GM19193 (cell line): ENCODE data around the gene SIRT6.

Source experiments
- POLR2A ChIP-seq: IDR thresholded peaks from 4 replicates; pipeline ENCODE4 v1.6.1; 2011; ENCODE audit not compliant: insufficient read depth, insufficient read length; ENCODE audit errors: extremely low read depth

The SIRT6 gene

GRCh38 chr19:4161415-4162077 lies 20.8 kb downstream of the SIRT6 start:
- no peak for TF ChIP-seq POLR2A

DNA sequence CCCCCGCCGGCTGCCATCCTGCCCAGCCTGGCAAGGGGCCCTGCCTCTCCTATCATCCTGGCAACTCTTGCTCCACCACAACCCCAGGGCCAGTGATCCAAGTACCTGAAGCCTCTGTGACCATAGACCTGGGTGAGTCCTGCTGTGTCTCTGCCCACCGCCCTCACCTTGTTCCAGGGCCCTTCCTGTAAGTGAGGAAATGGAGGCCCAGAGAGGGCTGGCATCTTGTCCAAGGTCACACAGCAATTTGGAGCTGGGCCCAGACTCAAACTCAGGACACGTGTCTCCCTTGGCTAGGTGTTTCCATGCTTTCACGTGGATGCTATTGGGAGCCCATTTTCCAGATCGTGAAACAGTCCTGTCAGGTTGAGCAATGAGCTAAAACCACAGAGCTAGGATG lies 25.2 kb downstream of the SIRT6 start:
- TF ChIP-seq POLR2A: no peak

DNA sequence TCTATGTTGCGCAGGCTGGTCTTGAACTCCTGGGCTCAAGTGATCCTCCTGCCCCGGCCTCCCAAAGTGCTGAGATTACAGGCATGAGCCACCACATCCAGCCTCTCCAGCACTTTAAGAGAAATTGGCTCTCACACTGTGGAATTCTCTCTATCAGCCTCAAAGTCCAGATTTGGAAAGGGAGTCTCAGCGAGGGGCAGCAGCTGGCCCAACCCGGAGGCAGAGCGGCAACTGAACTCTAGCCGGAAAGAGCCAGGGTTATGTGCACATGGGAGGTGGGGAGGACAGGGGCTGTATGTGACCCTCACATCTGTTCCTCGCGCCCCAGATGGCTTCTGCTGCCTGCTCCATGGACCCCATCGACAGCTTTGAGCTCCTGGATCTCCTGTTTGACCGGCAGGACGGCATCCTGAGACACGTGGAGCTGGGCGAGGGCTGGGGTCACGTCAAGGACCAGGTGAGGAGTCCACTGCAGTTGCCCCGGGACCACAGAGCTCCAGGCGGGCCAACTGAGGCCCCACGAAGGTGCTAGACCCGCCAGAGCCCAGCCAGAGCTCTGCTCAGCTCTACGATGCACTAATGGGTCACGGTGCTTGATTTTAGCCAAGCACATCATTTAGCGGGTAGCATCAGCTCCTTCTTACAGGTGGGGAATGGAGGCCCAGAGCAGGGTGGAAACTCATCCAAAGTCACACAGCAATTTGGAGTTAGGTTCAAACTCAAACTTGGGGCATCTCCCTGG lies 27.6 kb downstream of the SIRT6 start:
- TF ChIP-seq POLR2A: no peak

GRCh38 chr19:4152241-4152998 lies 29.9 kb downstream of the SIRT6 start:
- no peak for TF ChIP-seq POLR2A

DNA sequence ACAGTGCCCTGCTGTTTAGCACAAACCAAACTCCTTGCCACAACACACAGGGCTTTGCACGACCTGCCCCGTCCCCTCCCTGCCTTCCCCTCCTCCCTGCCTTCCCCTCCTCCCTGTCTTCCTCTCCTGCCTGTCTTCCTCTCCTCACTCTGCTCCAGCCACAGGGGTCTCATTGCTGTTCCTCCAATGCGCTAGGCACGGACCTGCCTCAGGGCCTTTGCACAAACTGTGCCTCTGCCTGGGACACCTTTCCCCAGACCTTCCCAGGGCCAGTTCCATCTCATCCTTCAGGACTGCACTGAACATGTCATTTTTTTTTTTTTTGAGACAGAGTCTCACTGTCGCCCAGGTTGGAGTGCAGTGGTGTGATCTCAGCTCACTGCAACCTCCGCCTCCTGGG lies 30.7 kb downstream of the SIRT6 start:
- no peak for TF ChIP-seq POLR2A

GRCh38 chr19:4149518-4150288 lies 32.7 kb downstream of the SIRT6 start:
- no peak for TF ChIP-seq POLR2A

GRCh38 chr19:4144666-4145249 lies 37.6 kb downstream of the SIRT6 start:
- no peak for TF ChIP-seq POLR2A

GRCh38 chr19:4140237-4140711 lies 42.1 kb downstream of the SIRT6 start:
- no peak for TF ChIP-seq POLR2A

DNA sequence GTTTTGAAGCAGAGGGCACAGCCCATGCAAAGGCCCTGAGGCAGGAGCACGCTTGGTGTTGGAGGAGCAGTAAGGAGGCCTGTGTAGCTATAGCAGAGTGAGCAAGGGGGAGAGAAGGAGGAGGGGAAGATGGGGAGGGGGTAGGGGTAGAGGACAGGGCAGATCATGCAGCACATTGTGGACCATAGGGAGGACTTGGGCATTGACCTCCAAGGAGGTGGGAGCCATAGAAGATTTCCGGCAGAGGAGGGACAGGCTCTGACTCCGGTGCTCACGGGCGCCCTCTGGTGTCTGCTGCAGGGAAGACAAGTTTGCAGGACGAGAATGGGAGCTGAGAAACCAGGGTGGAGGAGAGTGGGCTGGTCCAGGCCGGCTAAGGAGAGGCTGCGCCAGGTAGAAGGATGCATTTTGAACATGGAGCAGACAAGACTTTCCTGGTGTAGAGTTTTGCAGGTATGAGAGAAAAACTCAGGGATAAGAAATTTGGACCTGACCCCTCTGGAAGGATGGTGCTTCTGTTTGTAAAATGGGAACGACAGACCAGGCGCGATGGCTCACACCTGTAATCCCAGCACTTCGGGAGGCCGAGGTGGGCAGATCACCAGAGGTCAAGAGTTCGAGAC lies 42.6 kb downstream of the SIRT6 start:
- no peak for TF ChIP-seq POLR2A

DNA sequence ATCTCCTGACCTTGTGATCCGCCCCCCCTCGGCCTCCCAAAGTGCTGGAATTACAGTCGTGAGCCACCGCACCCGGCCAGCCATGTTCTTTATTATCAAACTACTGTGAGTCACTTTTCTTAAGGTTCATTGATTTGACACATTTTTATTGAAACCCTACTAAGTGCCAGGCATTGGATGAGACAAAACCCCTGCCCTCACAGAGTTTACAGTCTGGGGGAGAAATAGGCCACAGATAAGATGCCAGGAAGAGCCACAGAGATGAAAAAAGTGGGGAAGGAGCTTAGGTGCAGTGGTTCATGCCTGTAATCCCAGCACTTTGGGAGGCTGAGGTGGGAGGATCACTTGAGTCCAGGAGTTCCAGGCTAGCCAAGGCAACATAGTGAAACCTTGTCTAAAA lies 43.9 kb downstream of the SIRT6 start:
- TF ChIP-seq POLR2A: no peak

DNA sequence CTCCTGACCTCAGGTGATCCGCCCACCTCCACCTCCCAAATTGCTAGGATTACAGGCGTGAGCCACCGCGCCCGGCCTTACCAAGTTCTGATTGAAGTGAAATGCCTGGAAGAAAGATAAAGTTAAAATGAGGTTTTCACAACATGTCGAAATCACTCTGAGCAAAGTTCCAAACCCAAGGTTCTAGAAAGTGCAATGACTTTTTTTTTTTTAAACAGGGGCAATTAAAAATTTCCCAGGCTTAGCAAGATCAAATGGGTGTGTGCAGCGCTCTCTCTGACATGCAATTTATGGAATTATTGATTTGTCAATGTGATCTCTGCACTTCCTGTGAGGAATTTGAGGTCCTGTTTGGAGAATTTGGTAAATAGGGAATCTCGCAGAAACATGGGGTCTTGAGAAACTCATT lies 45.7 kb downstream of the SIRT6 start:
- TF ChIP-seq POLR2A: no peak

- TF ChIP-seq POLR2A: no peak
These were observed 48.0 kb downstream of the SIRT6 start for GRCh38 chr19:4134351-4134750.

DNA sequence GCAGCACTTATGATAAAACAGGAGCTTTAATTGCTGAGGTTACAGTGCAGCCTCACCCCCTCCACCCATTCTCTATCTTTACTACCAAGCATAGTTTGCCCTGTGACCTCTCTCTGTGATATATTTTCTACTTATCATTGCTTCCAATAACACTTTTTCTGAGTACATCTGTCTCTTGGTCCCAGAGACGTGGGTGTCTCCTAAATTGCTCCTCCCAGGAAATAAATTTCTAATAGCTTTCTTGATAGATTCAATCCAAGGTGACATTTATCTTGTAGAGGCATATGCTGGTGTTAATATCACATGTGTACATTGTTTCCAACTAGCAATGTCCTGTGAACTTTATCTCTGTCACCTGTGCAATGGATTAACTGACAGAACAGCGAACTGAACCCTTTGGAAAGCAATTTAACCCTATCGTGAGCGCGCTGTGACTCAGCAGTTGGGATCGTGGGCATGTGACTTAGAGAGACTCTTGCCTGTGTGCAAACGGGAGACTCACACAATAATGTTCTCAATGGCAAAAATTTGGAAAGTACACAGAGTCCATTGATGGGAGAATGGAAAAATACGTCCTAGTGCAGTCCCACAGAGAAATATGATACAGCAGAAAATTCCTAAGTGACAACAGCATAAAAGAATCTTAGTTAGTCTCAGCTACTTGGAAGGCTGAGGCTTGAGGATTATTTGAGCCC lies 51.5 kb downstream of the SIRT6 start:
- TF ChIP-seq POLR2A: no peak
